Stomach (tissue), 9 donors: ENCODE data around the gene ARID5A. TPM values are rescaled to one million over a fixed set of nuclear protein-coding genes. Genes with fewer than 3 reads are reported as not detected.
"Not testable (repeated sequence)": the region's sequence is repeated elsewhere in the genome, so short reads cannot be mapped to it uniquely, and the experiment has no call there.

Source experiments
- DNase-seq, 2 donors: peaks; one replicate each; pipeline versions ENCODE4 v3.0.0 to v3.0.0-alpha.2; 2013 to 2019
- H3K27ac ChIP-seq, 5 donors: fragments of 200-600 bp in 4 of 5; sonication (generic) in 4 of 5; one replicate each; pipeline ENCODE4 v1.5.1; 2013 to 2019; ENCODE audit warnings: mild to moderate bottlenecking in 1 of 5, moderate library complexity in 1 of 5
- H3K27me3 ChIP-seq, 3 donors: fragments of 200-600 bp; sonication (generic); one replicate each; pipeline ENCODE4 v1.5.1; 2017 to 2019; ENCODE audit warnings: mixed run types in 1 of 3
- H3K36me3 ChIP-seq, 4 donors: fragments of 200-600 bp; sonication (generic); 1 replicate in 3 of 4; 2 replicates in 1 of 4; pipeline ENCODE4 v1.5.1; 2016 to 2019
- H3K4me1 ChIP-seq, 4 donors: fragments of 200-600 bp; sonication (generic); one replicate each; pipeline ENCODE4 v1.5.1; 2016 to 2019
- H3K4me3 ChIP-seq, 4 donors: fragments of 200-600 bp; sonication (generic) in 3 of 4; one replicate each; pipeline ENCODE4 v1.5.1; 2016 to 2019; ENCODE audit warnings: mild to moderate bottlenecking in 1 of 4
- H3K9me3 ChIP-seq, 4 donors: fragments of 200-600 bp; sonication (generic); one replicate each; pipeline ENCODE4 v1.5.1; 2016 to 2019
- EP300 ChIP-seq: sonication (generic); formaldehyde crosslinking; IDR thresholded peaks from one replicate; pipeline ENCODE4 v1.6.1; 2017; ENCODE audit warnings: antibody characterized with exemption
- POLR2A ChIP-seq, 4 donors: fragments of 450-650 bp; IDR thresholded peaks; one replicate each; pipeline ENCODE4 v1.6.1; 2016; ENCODE audit warnings: antibody characterized with exemption in 4 of 4, control low read depth in 2 of 4, mild to moderate bottlenecking in 1 of 4, moderate library complexity in 1 of 4
- POLR2AphosphoS5 ChIP-seq, 3 donors: sonication (generic); formaldehyde crosslinking; IDR thresholded peaks; one replicate each; pipeline ENCODE4 v1.6.1; 2016; ENCODE audit warnings: antibody characterized with exemption in 3 of 3
- WGBS, 5 donors: extraction: QIAGEN DNeasy Blood & Tissue Kit in 3 of 5; methylation state at CpG; one replicate each; pipeline versions ENCODE4 v1.1.5 to v1.1.7; 2013 to 2018; 5-methylcytosine and 5-hydroxymethylcytosine counted together
- intact Hi-C: fragments of 100-400 bp; cut with DNase I; formaldehyde crosslinking; loops from one replicate; pipeline ENCODE4 v1.15.1; 2023; ENCODE audit warnings: low total_unique reads
- polyA plus RNA-seq, 3 donors: library from polyadenylated mRNA; stranded (reverse); fragments of 200-250 nt; gene quantifications; one replicate each; pipeline ENCODE4 v1.2.3, GENCODE V29; 2013
- total RNA-seq, 5 donors: library from RNA; depleted of rRNA; stranded (reverse); fragments of >200 nt; gene quantifications; one replicate each; pipeline versions ENCODE4 v1.1.0 to v1.2.3, GENCODE V29; 2014 to 2016
- TF ChIP-seq, protein P1 (sequence below), 7 experiments: fragments of 450-650 bp in 4 of 7; fragments of 200-600 bp in 3 of 7; sonication (generic) in 3 of 7; IDR thresholded peaks; one replicate each; pipeline ENCODE4 v1.5.1; 2016 to 2019; ENCODE audit warnings: antibody characterized with exemption in 7 of 7, control low read depth in 2 of 7, mild to moderate bottlenecking in 1 of 7
- donor health status: healthy with polysubstance abuse.
- donor health status: Bipolar disorder and iron deficiency.
- donor health status: healthy.

ARID5A gene
- total and polyA plus RNA-seq, 8 donors, result 1.2 to 26.8 (median 14.6) TPM

DNA sequence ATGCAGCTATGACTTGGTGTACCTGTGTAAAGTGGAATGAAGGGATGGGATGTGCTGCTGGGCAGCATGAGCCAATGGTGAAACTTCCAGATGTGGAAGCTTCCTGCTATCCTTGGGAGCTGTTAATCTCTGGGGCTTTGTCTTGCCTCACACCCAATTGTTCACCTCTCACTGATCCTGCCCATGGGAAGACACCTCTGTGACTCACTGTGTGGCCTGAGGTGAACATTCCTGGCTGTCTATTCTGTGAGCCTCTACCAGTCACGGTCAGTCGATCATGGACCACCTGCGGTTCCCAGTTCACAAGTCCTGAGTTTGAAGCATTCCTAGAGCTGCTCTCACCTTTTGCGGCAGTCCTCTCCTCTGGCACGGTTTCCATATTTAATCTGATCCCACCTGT lies 43.5 kb upstream of the ARID5A start:
- H3K27me3 ChIP-seq, result peaks cover 0 to 7% (median 0%) of the 10 kb centered on the region in 3 donors
- H3K4me3 ChIP-seq, result no peak overlapping the region
- 62 to 77% (median 68%) methylated on average over 5 of the region's 5 CpGs for WGBS, 5 donors
- no peaks in the 10 kb centered on the region for H3K4me1 ChIP-seq
- no peak overlapping the region for H3K27ac ChIP-seq
- peaks cover 0 to 23% (median 11%) of the 10 kb centered on the region in 4 donors for H3K9me3 ChIP-seq
- intact Hi-C loops, result no loop called here
- H3K36me3 ChIP-seq, result no peaks in the 10 kb centered on the region
- no peak for DNase-seq
- no peak for TF ChIP-seq POLR2A (IDR thresholded peaks at IDR 0.05)
- no peak for TF ChIP-seq EP300
- no peak for TF ChIP-seq POLR2AphosphoS5 (IDR thresholded peaks at IDR 0.05)
- TF ChIP-seq, protein P1, sequence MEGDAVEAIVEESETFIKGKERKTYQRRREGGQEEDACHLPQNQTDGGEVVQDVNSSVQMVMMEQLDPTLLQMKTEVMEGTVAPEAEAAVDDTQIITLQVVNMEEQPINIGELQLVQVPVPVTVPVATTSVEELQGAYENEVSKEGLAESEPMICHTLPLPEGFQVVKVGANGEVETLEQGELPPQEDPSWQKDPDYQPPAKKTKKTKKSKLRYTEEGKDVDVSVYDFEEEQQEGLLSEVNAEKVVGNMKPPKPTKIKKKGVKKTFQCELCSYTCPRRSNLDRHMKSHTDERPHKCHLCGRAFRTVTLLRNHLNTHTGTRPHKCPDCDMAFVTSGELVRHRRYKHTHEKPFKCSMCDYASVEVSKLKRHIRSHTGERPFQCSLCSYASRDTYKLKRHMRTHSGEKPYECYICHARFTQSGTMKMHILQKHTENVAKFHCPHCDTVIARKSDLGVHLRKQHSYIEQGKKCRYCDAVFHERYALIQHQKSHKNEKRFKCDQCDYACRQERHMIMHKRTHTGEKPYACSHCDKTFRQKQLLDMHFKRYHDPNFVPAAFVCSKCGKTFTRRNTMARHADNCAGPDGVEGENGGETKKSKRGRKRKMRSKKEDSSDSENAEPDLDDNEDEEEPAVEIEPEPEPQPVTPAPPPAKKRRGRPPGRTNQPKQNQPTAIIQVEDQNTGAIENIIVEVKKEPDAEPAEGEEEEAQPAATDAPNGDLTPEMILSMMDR (IDR thresholded peaks at IDR 0.05), result no peak

DNA sequence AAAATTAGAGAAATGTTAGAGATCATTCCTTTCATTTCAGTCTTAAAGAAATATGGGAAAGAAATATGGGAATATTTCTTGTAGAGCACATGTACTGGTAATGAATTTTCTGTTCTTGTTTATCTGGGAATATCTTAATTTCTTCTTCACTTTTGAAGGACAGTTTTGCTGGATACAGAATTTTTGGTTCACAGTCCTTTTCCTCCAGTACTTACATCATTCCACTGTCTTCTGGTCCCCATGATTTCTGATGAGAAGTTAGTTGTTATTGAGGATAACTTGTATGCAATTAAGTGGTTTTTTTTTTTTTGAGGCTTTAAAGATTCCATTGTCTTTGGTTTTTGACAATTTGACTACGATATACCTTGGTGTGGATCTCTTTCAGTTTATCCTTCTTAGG lies 42.4 kb upstream of the ARID5A start:
- H3K27ac ChIP-seq, result no peak overlapping the region
- DNase-seq, result no peak
- WGBS, 5 donors, result 93 to 100% (median 94%) methylated on average over 1 of the region's 1 CpG
- H3K9me3 ChIP-seq, result peaks cover 0 to 23% (median 11%) of the 10 kb centered on the region in 4 donors
- TF ChIP-seq EP300 (no peak), POLR2AphosphoS5 (IDR thresholded peaks at IDR 0.05) (no peak), POLR2A (IDR thresholded peaks at IDR 0.05) (no peak)
- TF ChIP-seq, protein P1 (IDR thresholded peaks at IDR 0.05), result no peak
- no peaks in the 10 kb centered on the region for H3K4me1 ChIP-seq
- peaks cover 0 to 10% (median 0%) of the 10 kb centered on the region in 3 donors for H3K27me3 ChIP-seq
- H3K36me3 ChIP-seq, result no peaks in the 10 kb centered on the region
- intact Hi-C loops, result no loop called here
- no peak overlapping the region for H3K4me3 ChIP-seq

DNA sequence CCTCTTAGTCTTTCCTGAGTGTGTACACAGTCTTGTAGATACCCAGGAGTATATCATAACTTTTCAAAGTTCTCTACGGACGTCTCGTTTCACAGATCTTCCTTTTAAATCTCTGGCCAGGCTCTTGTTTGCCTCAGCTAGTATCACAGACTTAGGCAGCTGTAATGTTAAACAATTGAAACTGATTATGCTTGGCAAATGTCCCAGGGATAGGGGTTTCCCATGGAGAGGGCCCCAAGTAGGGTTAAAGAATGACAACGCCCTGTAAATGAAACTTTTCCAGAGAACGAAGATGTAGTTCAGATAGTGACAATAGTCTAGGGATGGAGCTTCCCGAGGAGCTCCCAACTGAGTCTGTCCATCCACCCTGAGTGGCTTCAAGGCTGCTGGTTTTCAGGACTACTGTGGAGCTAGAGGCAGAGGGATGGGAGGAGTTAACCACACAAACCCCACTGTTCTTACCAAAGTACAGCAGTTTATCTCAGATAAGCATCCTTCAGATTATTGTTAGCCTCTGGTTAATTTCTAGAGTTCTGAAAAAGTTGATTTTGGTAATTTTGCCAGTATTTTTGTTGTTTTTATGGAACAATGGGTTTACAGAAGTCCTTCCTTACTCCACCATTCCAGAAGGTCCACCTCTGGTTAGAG lies 40.4 kb upstream of the ARID5A start:
- Histone ChIP-seq H3K4me1 (peaks cover 0 to 5% (median 0%) of the 10 kb centered on the region in 4 donors), H3K27ac (no peak overlapping the region), H3K9me3 (peaks cover 0 to 23% (median 11%) of the 10 kb centered on the region in 4 donors), H3K4me3 (no peak overlapping the region), H3K27me3 (peaks cover 7 to 30% (median 9%) of the 10 kb centered on the region in 3 donors), H3K36me3 (no peaks in the 10 kb centered on the region)
- WGBS, 5 donors, result 28 to 44% (median 42%) methylated on average over 6 of the region's 6 CpGs
- no peak for DNase-seq
- TF ChIP-seq POLR2AphosphoS5 (IDR thresholded peaks at IDR 0.05), result no peak
- intact Hi-C loops, result no loop called here

GRCh38 chr2:96498021-96498431 lies 38.5 kb upstream of the ARID5A start:
- Histone ChIP-seq H3K4me1 (peaks cover 0 to 21% (median 4%) of the 10 kb centered on the region in 4 donors), H3K4me3 (no peak overlapping the region), H3K27ac (no peak overlapping the region), H3K27me3 (peaks cover 7 to 49% (median 14%) of the 10 kb centered on the region in 3 donors), H3K36me3 (no peaks in the 10 kb centered on the region), H3K9me3 (peaks cover 0 to 23% (median 11%) of the 10 kb centered on the region in 4 donors)
- WGBS, 5 donors, result 69 to 75% (median 71%) methylated on average over 11 to 12 of the region's 12 CpGs
- DNase-seq, result no peak
- intact Hi-C loops, result no loop called here
- TF ChIP-seq POLR2A (IDR thresholded peaks at IDR 0.05) (no peak), EP300 (no peak), POLR2AphosphoS5 (IDR thresholded peaks at IDR 0.05) (no peak)
- TF ChIP-seq, protein P1 (IDR thresholded peaks at IDR 0.05), result no peak

DNA sequence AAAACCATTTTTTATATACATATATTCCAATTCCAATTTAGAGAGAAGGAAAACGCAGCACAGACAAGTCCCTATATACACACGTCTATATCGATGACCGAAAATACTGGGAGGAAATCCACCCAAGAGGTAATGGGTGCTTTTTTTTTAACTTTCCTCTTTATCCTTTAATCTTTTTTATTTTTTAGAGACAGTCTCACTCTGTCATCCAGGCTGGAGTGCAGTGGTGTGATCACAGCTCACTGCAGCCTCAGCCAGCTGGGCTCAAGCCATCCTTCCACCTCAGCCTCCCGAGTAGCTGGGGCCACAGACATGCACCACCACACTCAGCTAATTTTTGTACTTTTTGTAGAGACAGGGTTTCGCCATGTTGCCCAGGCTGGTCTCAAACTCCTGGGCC lies 37.9 kb upstream of the ARID5A start:
- H3K36me3 ChIP-seq, DNase-seq, H3K4me3 ChIP-seq, H3K27ac ChIP-seq, intact Hi-C loops: not testable (repeated sequence)
- 88 to 96% (median 91%) methylated on average over 6 of the region's 6 CpGs for WGBS, 5 donors
- H3K27me3 ChIP-seq, result peaks cover 7 to 55% (median 14%) of the 10 kb centered on the region in 3 donors
- peaks cover 0 to 27% (median 6%) of the 10 kb centered on the region in 4 donors for H3K4me1 ChIP-seq
- H3K9me3 ChIP-seq, result peaks cover 0 to 22% (median 10%) of the 10 kb centered on the region in 4 donors
